ACC112 (cell line): Measurements from ENCODE around the gene UGT1A4.
"Not testable (repeated sequence)": the region's sequence is repeated elsewhere in the genome, so short reads cannot be mapped to it uniquely, and the experiment has no call there.

Source experiments
- H2AFZ ChIP-seq: fragments of 200-600 bp; sonication (generic); one replicate; pipeline ENCODE4 v1.6.0; 2017; ENCODE audit warnings: antibody characterized with exemption, low read length; ENCODE audit not compliant: unreplicated experiment
- H3K27ac ChIP-seq: fragments of 200-600 bp; sonication (generic); 2 replicates; pipeline ENCODE4 v1.5.1; 2014; ENCODE audit warnings: low read depth, mild to moderate bottlenecking, antibody characterized with exemption, low read length, moderate library complexity
- H3K27me3 ChIP-seq: fragments of 200-600 bp; sonication (generic); 2 replicates; pipeline ENCODE4 v1.6.1; 2014; ENCODE audit warnings: mild to moderate bottlenecking, antibody characterized with exemption, low read length, moderate library complexity, mixed read lengths; ENCODE audit not compliant: insufficient read depth
- H3K36me3 ChIP-seq: fragments of 200-600 bp; sonication (generic); 2 replicates; pipeline ENCODE4 v1.6.1; 2016; ENCODE audit warnings: mild to moderate bottlenecking, antibody characterized with exemption, low read length, moderate library complexity, mixed read lengths; ENCODE audit not compliant: insufficient read depth
- H3K4me1 ChIP-seq: fragments of 200-600 bp; sonication (generic); one replicate; pipeline ENCODE4 v1.6.1; 2016; ENCODE audit warnings: low read length, mixed read lengths; ENCODE audit not compliant: insufficient read depth, unreplicated experiment, control insufficient read depth
- H3K4me3 ChIP-seq: fragments of 200-600 bp; sonication (generic); 2 replicates; pipeline ENCODE4 v1.5.1; 2014; ENCODE audit warnings: mild to moderate bottlenecking, low read depth, low read length
- H3K79me2 ChIP-seq: fragments of 200-600 bp; sonication (generic); one replicate; pipeline ENCODE4 v1.6.0; 2016; ENCODE audit warnings: low read length; ENCODE audit not compliant: control insufficient read depth, unreplicated experiment, insufficient read depth

The UGT1A4 gene

GRCh38 chr2:233700028-233700635 is 18.4 kb upstream of the UGT1A4 start:
- H3K27ac ChIP-seq: peak overlapping the region; percentile 53
- no peaks in the 10 kb centered on the region for H3K4me1 ChIP-seq
- H2AFZ ChIP-seq: peak overlapping the region; percentile 10
- H3K4me3 ChIP-seq: no peak overlapping the region
- no peaks in the 10 kb centered on the region for H3K27me3 ChIP-seq
- H3K79me2 ChIP-seq: no peaks in the 10 kb centered on the region
- H3K36me3 ChIP-seq: no peaks in the 10 kb centered on the region

- H3K36me3 ChIP-seq, H3K27me3 ChIP-seq, H3K4me1 ChIP-seq, H2AFZ ChIP-seq, H3K79me2 ChIP-seq, H3K4me3 ChIP-seq, H3K27ac ChIP-seq: not testable (repeated sequence)
Measured at GRCh38 chr2:233700842-233701241, 17.7 kb upstream of the UGT1A4 start.

GRCh38 chr2:233702238-233702637 is 16.3 kb upstream of the UGT1A4 start:
- no peak overlapping the region for H3K4me3 ChIP-seq
- H3K27me3 ChIP-seq: no peaks in the 10 kb centered on the region
- H3K79me2 ChIP-seq: no peaks in the 10 kb centered on the region
- no peaks in the 10 kb centered on the region for H3K36me3 ChIP-seq
- H3K27ac ChIP-seq: no peak overlapping the region
- no peaks in the 10 kb centered on the region for H3K4me1 ChIP-seq
- H2AFZ ChIP-seq: no peak overlapping the region

- no peaks in the 10 kb centered on the region for H3K27me3 ChIP-seq
- no peak overlapping the region for H3K27ac ChIP-seq
- no peaks in the 10 kb centered on the region for H3K79me2 ChIP-seq
- no peak overlapping the region for H3K4me3 ChIP-seq
- H2AFZ ChIP-seq: no peak overlapping the region
- no peaks in the 10 kb centered on the region for H3K36me3 ChIP-seq
- H3K4me1 ChIP-seq: peaks cover 10% of the 10 kb centered on the region
Measured at GRCh38 chr2:233705911-233706506, 12.5 kb upstream of the UGT1A4 start.

GRCh38 chr2:233706720-233707119 is 11.8 kb upstream of the UGT1A4 start:
- no peaks in the 10 kb centered on the region for H3K27me3 ChIP-seq
- peaks cover 10% of the 10 kb centered on the region for H3K4me1 ChIP-seq
- no peaks in the 10 kb centered on the region for H3K79me2 ChIP-seq
- H3K36me3 ChIP-seq: no peaks in the 10 kb centered on the region
- H3K27ac ChIP-seq: no peak overlapping the region
- no peak overlapping the region for H2AFZ ChIP-seq
- H3K4me3 ChIP-seq: no peak overlapping the region

- H3K27ac ChIP-seq: no peak overlapping the region
- H3K27me3 ChIP-seq: no peaks in the 10 kb centered on the region
- no peak overlapping the region for H2AFZ ChIP-seq
- H3K4me1 ChIP-seq: peaks cover 10% of the 10 kb centered on the region
- H3K79me2 ChIP-seq: no peaks in the 10 kb centered on the region
- H3K36me3 ChIP-seq: no peaks in the 10 kb centered on the region
- no peak overlapping the region for H3K4me3 ChIP-seq
Measured at GRCh38 chr2:233707940-233708644, 10.4 kb upstream of the UGT1A4 start.

- H3K27ac ChIP-seq: no peak overlapping the region
- H3K4me1 ChIP-seq: peaks cover 10% of the 10 kb centered on the region
Measured at GRCh38 chr2:233708942-233709341, 9.6 kb upstream of the UGT1A4 start.

GRCh38 chr2:233711312-233712008 is 7.1 kb upstream of the UGT1A4 start:
- no peaks in the 10 kb centered on the region for H3K36me3 ChIP-seq
- H3K4me1 ChIP-seq: peaks cover 10% of the 10 kb centered on the region
- H3K27me3 ChIP-seq: peaks cover 7% of the 10 kb centered on the region
- no peak overlapping the region for H3K27ac ChIP-seq
- no peak overlapping the region for H3K4me3 ChIP-seq
- no peak overlapping the region for H2AFZ ChIP-seq
- no peaks in the 10 kb centered on the region for H3K79me2 ChIP-seq

More at GRCh38 chr2:233708942-233709341, 9.6 kb upstream of the UGT1A4 start:
- Histone ChIP-seq H2AFZ (no peak overlapping the region), H3K27me3 (no peaks in the 10 kb centered on the region; the same call in 1 of the 2 replicates), H3K36me3 (no peaks in the 10 kb centered on the region), H3K79me2 (no peaks in the 10 kb centered on the region), H3K4me3 (no peak overlapping the region)

- H3K4me3 ChIP-seq: no peak within 1 kb of the TSS
- H2AFZ ChIP-seq: no peak within 1 kb of the TSS
- no peak within 1 kb of the TSS for H3K27ac ChIP-seq
- H3K36me3 ChIP-seq: no peaks in the 10 kb centered on the region
- no peaks in the 10 kb centered on the region for H3K79me2 ChIP-seq
- H3K27me3 ChIP-seq: peaks cover 13% of the 10 kb centered on the region
- H3K4me1 ChIP-seq: peaks cover 7% of the 10 kb centered on the region
Measured at GRCh38 chr2:233712611-233713261, 5.8 kb upstream of the UGT1A4 start, which contains the start of gene UGT1A5. TSS of gene UGT1A5 (plus strand) at chr2:233712907. CDS start at chr2:233712992, 85 bp downstream.

- peaks cover 18% of the 10 kb centered on the region for H3K27me3 ChIP-seq
- no peak overlapping the region for H3K4me3 ChIP-seq
- peaks cover 2% of the 10 kb centered on the region for H3K4me1 ChIP-seq
- H2AFZ ChIP-seq: no peak overlapping the region
- H3K36me3 ChIP-seq: no peaks in the 10 kb centered on the region
- H3K27ac ChIP-seq: no peak overlapping the region
- no peaks in the 10 kb centered on the region for H3K79me2 ChIP-seq
Measured at GRCh38 chr2:233713262-233713615, 5.3 kb upstream of the UGT1A4 start.
